Hematopoietic multipotent progenitor cell (in vitro differentiated cells): Measurements from ENCODE around the gene PIGK. TPM values are rescaled to one million over a fixed set of nuclear protein-coding genes. Genes with fewer than 3 reads are reported as not detected.

ENCODE experiments used
- DNase-seq, 3 donors: peaks; one replicate each; pipeline ENCODE4 v3.0.0-alpha.2; 2011 to 2015; ENCODE audit warnings: low read depth in 2 of 3, low spot score in 2 of 3
- total RNA-seq: library from RNA; depleted of rRNA; stranded (reverse); fragments of >200 nt; gene quantifications from one replicate; pipeline ENCODE4 v1.2.3, GENCODE V29; 2012

Gene PIGK
- total RNA-seq, 1 donor, result 12.7 TPM

GRCh38 chr1:77103486-77103885, 115.7 kb downstream of the PIGK start:
- no peak for DNase-seq

- DNase-seq, result no peak
Observed at GRCh38 chr1:77100875-77101274, 118.4 kb downstream of the PIGK start.

GRCh38 chr1:77096496-77097255, 122.6 kb downstream of the PIGK start:
- DNase-seq, result no peak

GRCh38 chr1:77095236-77095635, 124.0 kb downstream of the PIGK start:
- no peak for DNase-seq

- no peak for DNase-seq
Observed at GRCh38 chr1:77089756-77090155, 129.5 kb downstream of the PIGK start.

- DNase-seq, result no peak
Observed at GRCh38 chr1:77085109-77085508, 134.1 kb downstream of the PIGK start.

GRCh38 chr1:77084457-77084856, 134.8 kb downstream of the PIGK start:
- DNase-seq, result no peak

- DNase-seq, result no peak
Observed at GRCh38 chr1:77081834-77082233, 137.4 kb downstream of the PIGK start.

- DNase-seq, result peak in 1 of 3 donors; percentile 46
Observed at GRCh38 chr1:77076759-77077158, 142.5 kb downstream of the PIGK start.

- DNase-seq, result no peak
Observed at GRCh38 chr1:77068013-77068412, 151.2 kb downstream of the PIGK start.

GRCh38 chr1:77065693-77066342, 153.4 kb downstream of the PIGK start:
- no peak for DNase-seq

GRCh38 chr1:77064246-77064645, 155.0 kb downstream of the PIGK start:
- DNase-seq, result no peak

- no peak for DNase-seq
Observed at GRCh38 chr1:77063118-77063517, 156.1 kb downstream of the PIGK start.

GRCh38 chr1:77061162-77061561, 158.1 kb downstream of the PIGK start:
- DNase-seq, result no peak

- DNase-seq, result peak in 2 of 3 donors; percentile 48 to 78
Observed at GRCh38 chr1:77060000-77060399, 159.2 kb downstream of the PIGK start.

GRCh38 chr1:77057994-77058585, 161.1 kb downstream of the PIGK start:
- DNase-seq, result no peak

- DNase-seq, result no peak
Observed at GRCh38 chr1:77056525-77056924, 162.7 kb downstream of the PIGK start.

GRCh38 chr1:77051425-77051824, 167.8 kb downstream of the PIGK start:
- DNase-seq, result no peak

GRCh38 chr1:77048615-77049005, 170.6 kb downstream of the PIGK start:
- DNase-seq, result no peak

- peak in 2 of 3 donors; percentile 22 to 65 for DNase-seq
Observed at GRCh38 chr1:77047978-77048614, 171.1 kb downstream of the PIGK start.

GRCh38 chr1:77047575-77047974, 171.7 kb downstream of the PIGK start:
- DNase-seq, result no peak
